Upper lobe of left lung (tissue), 4 donors: ENCODE measurements around the gene EPB41L1.

Experiments used
- POLR2AphosphoS5 ChIP-seq, 2 donors: sonication (generic); formaldehyde crosslinking; IDR thresholded peaks; one replicate each; pipeline ENCODE4 v1.5.1; 2017; ENCODE audit warnings: antibody characterized with exemption in 2 of 2
- TF ChIP-seq, protein P1 (sequence below), 6 experiments: fragments of 450-650 bp in 4 of 6; fragments of 200-600 bp in 2 of 6; sonication (generic) in 2 of 6; IDR thresholded peaks; one replicate each; pipeline ENCODE4 v1.5.1; 2016 to 2019; ENCODE audit warnings: antibody characterized with exemption in 6 of 6

DNA sequence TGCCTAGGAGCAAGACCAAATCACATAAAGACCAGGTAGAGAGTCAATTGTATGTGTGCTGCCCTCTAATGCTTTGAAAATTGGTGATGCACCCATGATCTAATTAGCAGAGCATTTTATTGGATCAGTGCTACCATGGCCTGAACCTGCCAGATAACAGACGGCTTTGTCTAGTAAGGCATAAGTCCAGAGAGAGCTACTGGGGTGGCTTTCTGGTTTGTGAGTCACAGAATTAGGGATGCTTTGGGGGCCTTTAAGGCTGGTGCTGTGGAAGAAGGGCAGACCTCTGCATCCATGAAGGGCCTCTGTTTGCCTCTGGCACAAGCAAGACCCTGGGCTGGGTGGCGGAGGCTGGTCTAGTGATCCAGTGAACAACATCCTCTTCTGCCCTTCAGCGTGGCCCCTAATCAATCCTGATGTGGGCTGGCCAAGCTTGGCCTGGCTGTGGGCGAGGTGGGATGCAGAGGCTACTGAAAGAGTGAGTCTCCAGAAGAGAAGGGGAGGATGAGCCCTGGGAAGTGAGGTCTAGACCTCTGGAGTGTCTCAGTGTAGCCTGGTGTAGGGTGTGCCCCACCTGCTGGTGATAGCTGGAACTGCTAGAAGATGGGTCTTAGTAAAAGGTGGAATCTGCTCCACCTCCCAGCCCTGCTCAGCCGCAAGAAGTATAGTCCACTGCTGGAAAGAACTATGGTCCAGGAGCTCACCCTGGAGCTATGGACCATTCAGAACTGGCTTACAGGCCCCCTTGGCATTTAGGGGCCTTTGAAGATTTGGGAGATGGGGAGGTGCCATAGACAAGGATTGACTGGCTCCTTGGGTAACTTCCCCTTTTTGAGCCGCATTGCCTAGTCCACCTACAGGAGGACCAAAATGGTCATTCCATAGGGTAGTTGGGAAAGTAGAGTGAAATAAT is 45.1 kb downstream of the EPB41L1 start:
- TF ChIP-seq, protein P1, sequence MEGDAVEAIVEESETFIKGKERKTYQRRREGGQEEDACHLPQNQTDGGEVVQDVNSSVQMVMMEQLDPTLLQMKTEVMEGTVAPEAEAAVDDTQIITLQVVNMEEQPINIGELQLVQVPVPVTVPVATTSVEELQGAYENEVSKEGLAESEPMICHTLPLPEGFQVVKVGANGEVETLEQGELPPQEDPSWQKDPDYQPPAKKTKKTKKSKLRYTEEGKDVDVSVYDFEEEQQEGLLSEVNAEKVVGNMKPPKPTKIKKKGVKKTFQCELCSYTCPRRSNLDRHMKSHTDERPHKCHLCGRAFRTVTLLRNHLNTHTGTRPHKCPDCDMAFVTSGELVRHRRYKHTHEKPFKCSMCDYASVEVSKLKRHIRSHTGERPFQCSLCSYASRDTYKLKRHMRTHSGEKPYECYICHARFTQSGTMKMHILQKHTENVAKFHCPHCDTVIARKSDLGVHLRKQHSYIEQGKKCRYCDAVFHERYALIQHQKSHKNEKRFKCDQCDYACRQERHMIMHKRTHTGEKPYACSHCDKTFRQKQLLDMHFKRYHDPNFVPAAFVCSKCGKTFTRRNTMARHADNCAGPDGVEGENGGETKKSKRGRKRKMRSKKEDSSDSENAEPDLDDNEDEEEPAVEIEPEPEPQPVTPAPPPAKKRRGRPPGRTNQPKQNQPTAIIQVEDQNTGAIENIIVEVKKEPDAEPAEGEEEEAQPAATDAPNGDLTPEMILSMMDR (IDR thresholded peaks at IDR 0.05), result peak; percentile 83 to 88 (median 84)
- TF ChIP-seq POLR2AphosphoS5 (IDR thresholded peaks at IDR 0.05), result no peak
